Measurements from ENCODE around the gene LUZP2. TPM values are rescaled to one million over a fixed set of nuclear protein-coding genes. Genes with fewer than 3 reads are reported as not detected.

The LUZP2 gene
- total and polyA plus RNA-seq, 2 donors (not counting 1 experiment from before 2014, with no cell fraction given): not detected

- WGBS (ENCODE audit: insufficient coverage): no CpG with 5 or more reads among the region's 4 CpGs
- H3K9me3 Mint-ChIP-seq (ENCODE audit: insufficient read depth): no peaks in the 10 kb centered on the region
- H3K36me3 ChIP-seq (replicated peaks in 1 of 2; ENCODE audit: control extremely low read depth in 1 of 2, control insufficient read depth in 1 of 2, extremely low read depth in 1 of 2, insufficient read depth in 2 of 2, low read length in 1 of 2): no peaks in the 10 kb centered on the region
- H2AFZ ChIP-seq (ENCODE audit: insufficient read depth, low read depth, low read length, poor library complexity, severe bottlenecking): no peak overlapping the region
- no peak overlapping the region for H3K27ac Mint-ChIP-seq
- DNase-seq (no peak), ATAC-seq (ENCODE audit: low read depth) (no peak)
- H3K79me2 ChIP-seq (ENCODE audit: control insufficient read depth, insufficient read depth, low read length): no peaks in the 10 kb centered on the region
- intact Hi-C loops (cut with micrococcal nuclease): no loop called here
- H3K9me3 ChIP-seq (ENCODE audit: control extremely low read depth in 1 of 3, control insufficient read depth in 2 of 3, insufficient read depth in 1 of 3, low read length in 2 of 3): no peaks in the 10 kb centered on the region
- H3K27ac ChIP-seq (ENCODE audit: low read length in 2 of 2): no peak overlapping the region
- no peak overlapping the region for H3K4me3 Mint-ChIP-seq
- POLR2A ChIA-PET: no interaction called here
- no peak overlapping the region for H3K9ac ChIP-seq (ENCODE audit: low read length)
- no peak overlapping the region for H3K4me3 ChIP-seq (ENCODE audit: control extremely low read depth in 1 of 5, extremely low read depth in 1 of 5, insufficient read depth in 1 of 5, low read depth in 2 of 5, low read length in 4 of 5)
- no peaks in the 10 kb centered on the region for H3K27me3 ChIP-seq (replicated peaks in 1 of 4; ENCODE audit: control extremely low read depth in 1 of 4, control insufficient read depth in 3 of 4, insufficient read depth in 4 of 4, low read length in 3 of 4)
- H3K4me1 Mint-ChIP-seq: no peaks in the 10 kb centered on the region
- no peak for TF ChIP-seq CTCF (IDR thresholded peaks at IDR 0.05)
- TF ChIP-seq EZH2 (IDR thresholded peaks at IDR 0.05; ENCODE audit: borderline replicate concordance, insufficient read depth, low read depth, low read length, poor library complexity, severe bottlenecking): no peak
- CTCF ChIA-PET: no interaction called here
- no peaks in the 10 kb centered on the region for H4K20me1 ChIP-seq (ENCODE audit: control insufficient read depth, insufficient read depth, low read length, poor library complexity, severe bottlenecking)
- H3K4me1 ChIP-seq (ENCODE audit: control insufficient read depth in 2 of 2, insufficient read depth in 2 of 2, low read length in 2 of 2): no peaks in the 10 kb centered on the region
- no peak overlapping the region for H3K4me2 ChIP-seq (replicated peaks; ENCODE audit: low read depth, low read length, poor library complexity, severe bottlenecking)
- H3K27me3 Mint-ChIP-seq: no peaks in the 10 kb centered on the region
These were observed 63.5 kb downstream of the LUZP2 start for GRCh38 chr11:24560324-24560723.

GRCh38 chr11:24567380-24567779, 70.5 kb downstream of the LUZP2 start:
- no peak for DNase-seq
- POLR2A ChIA-PET: no interaction called here
- H3K79me2 ChIP-seq (ENCODE audit: control insufficient read depth, insufficient read depth, low read length): no peaks in the 10 kb centered on the region

More at GRCh38 chr11:24567380-24567779, 70.5 kb downstream of the LUZP2 start:
- Histone ChIP-seq H3K4me2 (replicated peaks; ENCODE audit: low read depth, low read length, poor library complexity, severe bottlenecking) (no peak overlapping the region), H3K4me3 (ENCODE audit: control extremely low read depth in 1 of 5, extremely low read depth in 1 of 5, insufficient read depth in 1 of 5, low read depth in 2 of 5, low read length in 4 of 5) (no peak overlapping the region), H4K20me1 (ENCODE audit: control insufficient read depth, insufficient read depth, low read length, poor library complexity, severe bottlenecking) (no peaks in the 10 kb centered on the region), H3K9me3 (ENCODE audit: control extremely low read depth in 1 of 3, control insufficient read depth in 2 of 3, insufficient read depth in 1 of 3, low read length in 2 of 3) (no peaks in the 10 kb centered on the region), H2AFZ (ENCODE audit: insufficient read depth, low read depth, low read length, poor library complexity, severe bottlenecking) (no peak overlapping the region), H3K36me3 (replicated peaks in 1 of 2; ENCODE audit: control extremely low read depth in 1 of 2, control insufficient read depth in 1 of 2, extremely low read depth in 1 of 2, insufficient read depth in 2 of 2, low read length in 1 of 2) (no peaks in the 10 kb centered on the region), H3K27me3 (replicated peaks in 1 of 4; ENCODE audit: control extremely low read depth in 1 of 4, control insufficient read depth in 3 of 4, insufficient read depth in 4 of 4, low read length in 3 of 4) (no peaks in the 10 kb centered on the region), H3K9ac (ENCODE audit: low read length) (no peak overlapping the region), H3K4me1 (ENCODE audit: control insufficient read depth in 2 of 2, insufficient read depth in 2 of 2, low read length in 2 of 2) (no peaks in the 10 kb centered on the region), H3K27ac (ENCODE audit: low read length in 2 of 2) (no peak overlapping the region)
- H3K4me3 Mint-ChIP-seq: no peak overlapping the region
- H3K27ac Mint-ChIP-seq: no peak overlapping the region
- H3K9me3 Mint-ChIP-seq (ENCODE audit: insufficient read depth): no peaks in the 10 kb centered on the region
- CTCF ChIA-PET: no interaction called here
- ATAC-seq (ENCODE audit: low read depth): no peak
- H3K4me1 Mint-ChIP-seq: no peaks in the 10 kb centered on the region
- intact Hi-C loops (cut with micrococcal nuclease): no loop called here
- no peaks in the 10 kb centered on the region for H3K27me3 Mint-ChIP-seq
- TF ChIP-seq EZH2 (IDR thresholded peaks at IDR 0.05; ENCODE audit: borderline replicate concordance, insufficient read depth, low read depth, low read length, poor library complexity, severe bottlenecking): no peak
- TF ChIP-seq CTCF (IDR thresholded peaks at IDR 0.05): no peak
